ENCODE measurements around the gene WDFY1.

DNA sequence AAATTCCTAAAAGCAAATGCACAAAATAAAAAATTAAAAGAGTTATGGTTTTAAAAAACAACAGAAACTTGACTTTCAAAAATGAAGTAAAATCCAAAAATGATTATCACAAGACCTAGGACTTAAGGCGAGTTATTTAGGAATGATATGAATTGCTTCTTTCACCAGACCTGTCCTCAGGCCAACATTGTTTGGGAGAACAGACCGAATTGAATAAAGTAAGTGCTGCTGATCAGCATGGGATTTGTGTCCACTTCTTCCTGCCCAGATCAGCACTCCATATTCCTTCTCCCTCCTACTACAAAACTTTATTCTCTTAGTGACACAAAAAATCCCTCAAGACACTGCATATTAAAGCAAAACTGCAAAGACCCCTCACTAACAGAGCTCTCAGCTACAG lies 39.1 kb downstream of the WDFY1 start:
- no peak for TF ChIP-seq POLR2A (IDR thresholded peaks at IDR 0.05)
- TF ChIP-seq POLR2AphosphoS5 (IDR thresholded peaks at IDR 0.05), result no peak
- TF ChIP-seq, protein P1, sequence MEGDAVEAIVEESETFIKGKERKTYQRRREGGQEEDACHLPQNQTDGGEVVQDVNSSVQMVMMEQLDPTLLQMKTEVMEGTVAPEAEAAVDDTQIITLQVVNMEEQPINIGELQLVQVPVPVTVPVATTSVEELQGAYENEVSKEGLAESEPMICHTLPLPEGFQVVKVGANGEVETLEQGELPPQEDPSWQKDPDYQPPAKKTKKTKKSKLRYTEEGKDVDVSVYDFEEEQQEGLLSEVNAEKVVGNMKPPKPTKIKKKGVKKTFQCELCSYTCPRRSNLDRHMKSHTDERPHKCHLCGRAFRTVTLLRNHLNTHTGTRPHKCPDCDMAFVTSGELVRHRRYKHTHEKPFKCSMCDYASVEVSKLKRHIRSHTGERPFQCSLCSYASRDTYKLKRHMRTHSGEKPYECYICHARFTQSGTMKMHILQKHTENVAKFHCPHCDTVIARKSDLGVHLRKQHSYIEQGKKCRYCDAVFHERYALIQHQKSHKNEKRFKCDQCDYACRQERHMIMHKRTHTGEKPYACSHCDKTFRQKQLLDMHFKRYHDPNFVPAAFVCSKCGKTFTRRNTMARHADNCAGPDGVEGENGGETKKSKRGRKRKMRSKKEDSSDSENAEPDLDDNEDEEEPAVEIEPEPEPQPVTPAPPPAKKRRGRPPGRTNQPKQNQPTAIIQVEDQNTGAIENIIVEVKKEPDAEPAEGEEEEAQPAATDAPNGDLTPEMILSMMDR (IDR thresholded peaks at IDR 0.05), result no peak
